Head of caudate nucleus (tissue), 42 donors: ENCODE data around the gene RHBDL1.

Source experiments
- DNase-seq, 42 donors: peaks; one replicate each; pipeline versions ENCODE4 v3.0.0 to v3.0.0-alpha.2; 2020 to 2021; ENCODE audit warnings: mixed read lengths in 7 of 42
- intact Hi-C: fragments of 100-400 bp; cut with DNase I; formaldehyde crosslinking; loops from one replicate; pipeline ENCODE4 v1.15.0; 2022

Gene RHBDL1

GRCh38 chr16:694187-694862, 18.9 kb downstream of the RHBDL1 start:
- intact Hi-C loops, result no loop called here
- DNase-seq, result no peak

- intact Hi-C loops, result no loop called here
- no peak for DNase-seq
These were observed 19.4 kb downstream of the RHBDL1 start for GRCh38 chr16:694863-695354.

- intact Hi-C loops, result no loop called here
- DNase-seq, result peak in 11 of 42 donors; percentile 35 to 68 (median 49)
These were observed 20.1 kb downstream of the RHBDL1 start for GRCh38 chr16:695355-696089.

- intact Hi-C loops, result no loop called here
- DNase-seq, result no peak
These were observed 23.6 kb downstream of the RHBDL1 start for GRCh38 chr16:698911-699671.

- intact Hi-C loops, result no loop called here
- DNase-seq, result peak in 33 of 42 donors; percentile 48 to 84 (median 66)
These were observed 25.5 kb downstream of the RHBDL1 start for GRCh38 chr16:700684-701584.

- intact Hi-C loops, result no loop called here
- DNase-seq, result no peak
These were observed 26.9 kb downstream of the RHBDL1 start for GRCh38 chr16:702341-702740.

GRCh38 chr16:703406-703805, 27.9 kb downstream of the RHBDL1 start:
- peak in 41 of 42 donors; percentile 54 to 93 (median 79) for DNase-seq
- intact Hi-C loops, result no loop called here

- no peak for DNase-seq
- intact Hi-C loops, result no loop called here
These were observed 28.6 kb downstream of the RHBDL1 start for GRCh38 chr16:704047-704446.

- no peak for DNase-seq
- intact Hi-C loops, result no loop called here
These were observed 29.3 kb downstream of the RHBDL1 start for GRCh38 chr16:704552-705380.

GRCh38 chr16:705431-706188, 30.1 kb downstream of the RHBDL1 start, which contains the start of gene FBXL16:
Gene FBXL16, minus strand, starts transcription at chr16:705801. Its CDS starts 8,396 bp downstream, at chr16:697405.
- intact Hi-C loops, result no loop called here
- DNase-seq, result peak in 39 of 42 donors; percentile 52 to 89 (median 75)

- intact Hi-C loops, result no loop called here
- peak in 13 of 42 donors; percentile 38 to 78 (median 59) for DNase-seq
These were observed 31.0 kb downstream of the RHBDL1 start for GRCh38 chr16:706189-707061.

GRCh38 chr16:707062-707538, 31.6 kb downstream of the RHBDL1 start:
- DNase-seq, result peak in 1 of 42 donors; percentile 12
- intact Hi-C loops, result no loop called here

GRCh38 chr16:708019-708418, 32.5 kb downstream of the RHBDL1 start:
- intact Hi-C loops, result no loop called here

GRCh38 chr16:708959-709358, 33.5 kb downstream of the RHBDL1 start:
- DNase-seq, result no peak
- intact Hi-C loops, result no loop called here

More at GRCh38 chr16:708019-708418, 32.5 kb downstream of the RHBDL1 start:
- DNase-seq, result no peak

GRCh38 chr16:709566-710499, 34.4 kb downstream of the RHBDL1 start:
- intact Hi-C loops, result loop anchor here (5.0 kb wide), 1 partner anchor 77 kb away; the partner anchor contains the start of genes CHTF18 and RPUSD1
- peak; percentile 82 to 97 (median 92) for DNase-seq
